ENCODE data around the gene TOB1. TPM values are rescaled to one million over a fixed set of nuclear protein-coding genes. Genes with fewer than 3 reads are reported as not detected.

The TOB1 gene
- total RNA-seq, 2 experiments from 2014 or later: 34.4 to 40.5 TPM

DNA sequence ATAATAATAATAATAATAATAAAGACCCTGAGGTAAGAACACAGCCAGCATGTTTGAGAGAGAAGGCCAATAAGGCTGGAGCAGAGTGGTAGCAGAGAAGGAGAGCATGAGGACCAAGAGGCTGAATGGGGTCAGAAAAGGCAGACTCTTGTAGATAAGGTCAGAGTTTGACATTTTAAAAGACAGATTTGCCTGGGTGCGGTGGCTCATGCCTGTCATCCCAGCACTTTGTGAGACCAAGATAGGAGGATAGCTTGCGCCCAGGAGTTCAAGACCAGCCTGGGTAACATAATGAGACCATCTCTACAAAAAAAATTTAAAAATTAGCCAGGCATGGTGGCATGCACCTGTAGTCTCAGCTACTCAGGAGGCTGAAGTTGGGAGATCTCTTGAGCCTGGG lies 41.7 kb downstream of the TOB1 start:
- DNase-seq (no peak), ATAC-seq (no peak)
- intact Hi-C loops (cut with micrococcal nuclease): no loop called here
- TF ChIP-seq, protein P1, sequence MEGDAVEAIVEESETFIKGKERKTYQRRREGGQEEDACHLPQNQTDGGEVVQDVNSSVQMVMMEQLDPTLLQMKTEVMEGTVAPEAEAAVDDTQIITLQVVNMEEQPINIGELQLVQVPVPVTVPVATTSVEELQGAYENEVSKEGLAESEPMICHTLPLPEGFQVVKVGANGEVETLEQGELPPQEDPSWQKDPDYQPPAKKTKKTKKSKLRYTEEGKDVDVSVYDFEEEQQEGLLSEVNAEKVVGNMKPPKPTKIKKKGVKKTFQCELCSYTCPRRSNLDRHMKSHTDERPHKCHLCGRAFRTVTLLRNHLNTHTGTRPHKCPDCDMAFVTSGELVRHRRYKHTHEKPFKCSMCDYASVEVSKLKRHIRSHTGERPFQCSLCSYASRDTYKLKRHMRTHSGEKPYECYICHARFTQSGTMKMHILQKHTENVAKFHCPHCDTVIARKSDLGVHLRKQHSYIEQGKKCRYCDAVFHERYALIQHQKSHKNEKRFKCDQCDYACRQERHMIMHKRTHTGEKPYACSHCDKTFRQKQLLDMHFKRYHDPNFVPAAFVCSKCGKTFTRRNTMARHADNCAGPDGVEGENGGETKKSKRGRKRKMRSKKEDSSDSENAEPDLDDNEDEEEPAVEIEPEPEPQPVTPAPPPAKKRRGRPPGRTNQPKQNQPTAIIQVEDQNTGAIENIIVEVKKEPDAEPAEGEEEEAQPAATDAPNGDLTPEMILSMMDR (IDR thresholded peaks at IDR 0.05): no peak
- H3K27me3 Mint-ChIP-seq: peaks cover 1% of the 10 kb centered on the region
- H3K27ac Mint-ChIP-seq: no peak overlapping the region
- no peaks in the 10 kb centered on the region for H3K9me3 Mint-ChIP-seq
- no peaks in the 10 kb centered on the region for H3K36me3 Mint-ChIP-seq (ENCODE audit: low read depth)
- CTCF ChIA-PET: no interaction called here
- POLR2A ChIA-PET: interaction anchor here (0.9 kb wide), 1 partner anchor 345 kb away, joined by 3 read pairs; no protein-coding TSS in a partner anchor
- H3K4me3 Mint-ChIP-seq: no peak overlapping the region
- no peaks in the 10 kb centered on the region for H3K4me1 Mint-ChIP-seq (ENCODE audit: low read depth)

DNA sequence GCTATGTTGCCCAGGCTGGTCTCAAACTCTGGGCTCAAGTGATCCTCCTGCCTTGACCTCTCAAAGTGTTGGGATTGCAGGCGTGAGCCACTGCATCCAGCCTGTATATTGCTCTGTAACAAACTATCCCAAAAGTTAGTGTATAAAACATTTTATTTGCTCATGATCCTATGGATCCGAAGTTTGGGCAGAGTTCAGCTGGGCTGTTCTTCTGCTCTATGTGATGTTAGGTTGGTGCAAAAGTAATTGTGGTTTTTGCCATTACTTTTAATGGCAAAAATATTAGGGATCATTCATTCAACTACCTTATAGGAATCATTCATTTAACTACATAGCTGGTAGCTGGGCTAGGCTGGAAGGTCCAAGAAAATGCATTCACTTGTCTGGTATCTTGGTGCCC lies 43.6 kb downstream of the TOB1 start:
- intact Hi-C loops (cut with micrococcal nuclease): no loop called here
- Mint-ChIP-seq H3K27me3 (peaks cover 4% of the 10 kb centered on the region), H3K4me3 (no peak overlapping the region), H3K9me3 (no peaks in the 10 kb centered on the region), H3K27ac (no peak overlapping the region), H3K4me1 (ENCODE audit: low read depth) (peaks cover 6% of the 10 kb centered on the region), H3K36me3 (ENCODE audit: low read depth) (no peaks in the 10 kb centered on the region)
- no peak for DNase-seq
- ChIA-PET CTCF (interaction anchor here (1.2 kb wide), 1 partner anchor 38 kb away, joined by 3 read pairs; no protein-coding TSS in a partner anchor), POLR2A (interaction anchor here (0.7 kb wide), 1 partner anchor 23 kb away, joined by 3 read pairs; no protein-coding TSS in a partner anchor)
- TF ChIP-seq, protein P1 (IDR thresholded peaks at IDR 0.05): no peak
- no peak for ATAC-seq

GRCh38 chr17:50820651-50821050 lies 45.5 kb downstream of the TOB1 start:
- TF ChIP-seq, protein P1 (IDR thresholded peaks at IDR 0.05): no peak
- no peak overlapping the region for H3K4me3 Mint-ChIP-seq
- no peaks in the 10 kb centered on the region for H3K36me3 Mint-ChIP-seq (ENCODE audit: low read depth)
- ChIA-PET CTCF (interaction anchor here (1.2 kb wide), 1 partner anchor 137 kb away, joined by 4 read pairs; no protein-coding TSS in a partner anchor), POLR2A (no interaction called here)
- peaks cover 6% of the 10 kb centered on the region for H3K4me1 Mint-ChIP-seq (ENCODE audit: low read depth)
- DNase-seq: no peak
- H3K27me3 Mint-ChIP-seq: peaks cover 10% of the 10 kb centered on the region
- no peaks in the 10 kb centered on the region for H3K9me3 Mint-ChIP-seq
- no peak overlapping the region for H3K27ac Mint-ChIP-seq
- intact Hi-C loops (cut with micrococcal nuclease): no loop called here
- ATAC-seq: no peak

DNA sequence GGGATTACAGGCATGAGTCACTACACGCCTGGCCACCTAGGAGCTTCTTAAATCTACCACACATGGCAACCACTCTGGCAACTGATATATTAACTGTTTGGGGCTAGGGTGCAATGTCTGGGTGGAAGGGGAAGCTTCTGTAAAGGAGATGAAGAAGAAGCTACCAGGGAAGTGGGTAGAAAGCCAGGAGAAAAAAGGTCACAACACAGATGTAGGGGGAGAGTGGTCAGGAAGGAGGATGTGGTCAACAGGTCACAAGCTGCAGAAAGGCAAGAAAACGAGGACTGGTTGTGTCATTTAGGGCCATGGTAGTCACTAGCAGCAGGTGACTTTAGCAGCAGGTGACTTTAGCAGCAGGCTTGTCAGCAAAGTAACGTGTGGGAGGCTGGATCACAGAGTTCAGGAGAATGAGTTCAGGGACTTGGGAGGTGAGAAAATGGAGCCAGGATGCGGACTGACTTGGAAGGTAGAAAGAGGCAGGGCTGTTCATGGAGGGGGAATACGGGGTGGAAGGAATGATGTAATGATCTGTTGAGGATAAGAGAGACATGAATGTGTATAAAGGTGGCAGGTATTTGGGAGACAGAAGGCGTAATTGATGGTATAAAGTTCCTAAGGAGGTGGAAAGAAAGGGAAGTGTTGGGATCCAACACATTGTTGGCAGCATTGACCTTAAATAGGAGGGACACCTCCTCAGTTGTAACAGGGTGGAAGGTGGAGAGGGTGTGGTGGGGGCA lies 47.1 kb downstream of the TOB1 start:
- DNase-seq (peak; percentile 41), ATAC-seq (peak; percentile 43)
- intact Hi-C loops (cut with micrococcal nuclease): no loop called here
- Mint-ChIP-seq H3K4me1 (ENCODE audit: low read depth) (peaks cover 6% of the 10 kb centered on the region), H3K36me3 (ENCODE audit: low read depth) (no peaks in the 10 kb centered on the region), H3K27me3 (peaks cover 11% of the 10 kb centered on the region), H3K4me3 (no peak overlapping the region), H3K9me3 (no peaks in the 10 kb centered on the region), H3K27ac (no peak overlapping the region)
- CTCF ChIA-PET: interaction anchor here (0.8 to 2.7 kb wide), 7 partner anchors 9 to 146 kb away, joined by 3 to 12 read pairs (median 4); no protein-coding TSS in a partner anchor
- TF ChIP-seq, protein P1 (IDR thresholded peaks at IDR 0.05): no peak
- POLR2A ChIA-PET: no interaction called here

- H3K9me3 Mint-ChIP-seq: no peaks in the 10 kb centered on the region
- no peak for DNase-seq
- ChIA-PET CTCF (interaction anchor here (0.6 to 2.7 kb wide), 7 partner anchors 14 to 187 kb away, joined by 3 to 12 read pairs (median 4); no protein-coding TSS in a partner anchor), POLR2A (no interaction called here)
- intact Hi-C loops (cut with micrococcal nuclease): no loop called here
- TF ChIP-seq, protein P1 (IDR thresholded peaks at IDR 0.05): no peak
- peaks cover 12% of the 10 kb centered on the region for H3K27me3 Mint-ChIP-seq
- no peaks in the 10 kb centered on the region for H3K36me3 Mint-ChIP-seq (ENCODE audit: low read depth)
- H3K4me1 Mint-ChIP-seq (ENCODE audit: low read depth): peaks cover 6% of the 10 kb centered on the region
- no peak for ATAC-seq
- no peak overlapping the region for H3K27ac Mint-ChIP-seq
- no peak overlapping the region for H3K4me3 Mint-ChIP-seq
Observed at GRCh38 chr17:50818261-50818660, 47.9 kb downstream of the TOB1 start.
